ENCODE measurements around the gene CBX3.
"Not testable (repeated sequence)": the region's sequence is repeated elsewhere in the genome, so short reads cannot be mapped to it uniquely, and the experiment has no call there.

The CBX3 gene

GRCh38 chr7:26250239-26250638 is 48.7 kb downstream of the CBX3 start:
- TF ChIP-seq SNAI2 (CRISPR knock-in tag; IDR thresholded peaks at IDR 0.05) (no peak), ZFP3 (CRISPR knock-in tag; IDR thresholded peaks at IDR 0.05) (no peak), ARNTL (CRISPR knock-in tag; IDR thresholded peaks at IDR 0.05; ENCODE audit: borderline replicate concordance, low read depth) (no peak), POU6F1 (CRISPR knock-in tag; IDR thresholded peaks at IDR 0.05; ENCODE audit: borderline replicate concordance, low read depth) (no peak), GLIS3 (CRISPR knock-in tag; IDR thresholded peaks at IDR 0.05) (no peak), CSRNP3 (CRISPR knock-in tag; IDR thresholded peaks at IDR 0.05) (no peak), PATZ1 (CRISPR knock-in tag; IDR thresholded peaks at IDR 0.05; ENCODE audit: borderline replicate concordance) (no peak), ZNF565 (CRISPR knock-in tag; conservative IDR thresholded peaks at IDR 0.05; ENCODE audit: low read depth) (no peak), ZNF8 (CRISPR knock-in tag; IDR thresholded peaks at IDR 0.05) (no peak), BACH2 (CRISPR knock-in tag; IDR thresholded peaks at IDR 0.05; ENCODE audit: borderline replicate concordance) (no peak), PPARA (CRISPR knock-in tag; IDR thresholded peaks at IDR 0.05; ENCODE audit: borderline replicate concordance) (no peak), CSDC2 (CRISPR knock-in tag; IDR thresholded peaks at IDR 0.05) (no peak), ZNF70 (CRISPR knock-in tag; IDR thresholded peaks at IDR 0.05) (no peak), OSR1 (CRISPR knock-in tag; IDR thresholded peaks at IDR 0.05) (no peak), CREB5 (CRISPR knock-in tag; IDR thresholded peaks at IDR 0.05; ENCODE audit: low read depth) (no peak), TCF4 (CRISPR knock-in tag; IDR thresholded peaks at IDR 0.05; ENCODE audit: borderline replicate concordance) (no peak), ESRRG (CRISPR knock-in tag; IDR thresholded peaks at IDR 0.05) (no peak)
- ATAC-seq = no peak

GRCh38 chr7:26261866-26262265 is 60.3 kb downstream of the CBX3 start:
- not testable (repeated sequence) for ATAC-seq

All from SK-N-SH treated with all-trans-retinoic acid at 6 μM for 48 hours (cell line).